Activated CD4-positive, alpha-beta T cell treated with anti-CD3 and anti-CD28 coated beads, Interleukin-2, Interleukin-6, amounts not matched to agents 100 ng/mL and 50 ng/mL, durations not matched to agents 16 hours and 8 hours (primary cell): Measurements from ENCODE around the gene DBR1.

ENCODE experiments used
- DNase-seq: peaks from one replicate; pipeline ENCODE4 v3.0.0-alpha.2; 2020

DBR1 gene

DNA sequence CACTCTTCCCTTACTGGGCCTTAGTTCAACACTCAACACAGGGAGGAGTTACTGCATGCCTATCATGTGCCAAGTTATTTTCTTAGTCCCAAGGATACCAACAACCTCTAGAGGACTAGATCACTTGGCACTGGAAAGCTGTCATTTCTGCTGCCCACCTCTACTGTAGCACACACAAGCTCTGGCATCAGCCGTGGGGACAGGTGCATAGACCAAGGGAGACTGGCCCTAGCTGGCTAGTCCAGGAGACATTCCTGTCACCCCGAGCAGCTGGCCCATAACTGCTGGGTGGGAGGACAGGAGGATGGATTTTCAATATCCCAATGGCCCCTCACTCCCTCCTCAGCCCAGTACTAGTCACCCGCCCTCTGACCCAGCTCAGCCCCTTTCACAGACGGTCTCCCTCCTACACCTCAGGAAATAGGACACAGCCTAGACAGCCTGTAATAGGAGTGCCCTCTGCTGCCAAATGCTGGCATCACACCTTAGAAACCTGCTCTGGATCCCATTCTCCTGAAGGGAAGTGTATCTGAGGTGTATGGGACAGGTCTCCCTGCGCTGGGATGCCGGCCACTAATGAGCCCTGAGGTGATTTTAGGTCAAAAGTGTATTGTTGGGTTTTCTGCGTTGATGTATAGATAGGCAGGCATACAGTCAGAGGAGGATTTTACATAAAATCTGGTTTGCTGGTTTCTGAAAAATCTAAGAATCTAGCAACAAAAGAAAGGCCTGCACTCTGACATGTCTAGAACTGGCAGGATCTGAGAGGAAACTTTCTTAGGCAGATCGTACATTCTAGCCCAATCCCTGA lies 55.9 kb downstream of the DBR1 start:
- peak; percentile 68 for DNase-seq

DNA sequence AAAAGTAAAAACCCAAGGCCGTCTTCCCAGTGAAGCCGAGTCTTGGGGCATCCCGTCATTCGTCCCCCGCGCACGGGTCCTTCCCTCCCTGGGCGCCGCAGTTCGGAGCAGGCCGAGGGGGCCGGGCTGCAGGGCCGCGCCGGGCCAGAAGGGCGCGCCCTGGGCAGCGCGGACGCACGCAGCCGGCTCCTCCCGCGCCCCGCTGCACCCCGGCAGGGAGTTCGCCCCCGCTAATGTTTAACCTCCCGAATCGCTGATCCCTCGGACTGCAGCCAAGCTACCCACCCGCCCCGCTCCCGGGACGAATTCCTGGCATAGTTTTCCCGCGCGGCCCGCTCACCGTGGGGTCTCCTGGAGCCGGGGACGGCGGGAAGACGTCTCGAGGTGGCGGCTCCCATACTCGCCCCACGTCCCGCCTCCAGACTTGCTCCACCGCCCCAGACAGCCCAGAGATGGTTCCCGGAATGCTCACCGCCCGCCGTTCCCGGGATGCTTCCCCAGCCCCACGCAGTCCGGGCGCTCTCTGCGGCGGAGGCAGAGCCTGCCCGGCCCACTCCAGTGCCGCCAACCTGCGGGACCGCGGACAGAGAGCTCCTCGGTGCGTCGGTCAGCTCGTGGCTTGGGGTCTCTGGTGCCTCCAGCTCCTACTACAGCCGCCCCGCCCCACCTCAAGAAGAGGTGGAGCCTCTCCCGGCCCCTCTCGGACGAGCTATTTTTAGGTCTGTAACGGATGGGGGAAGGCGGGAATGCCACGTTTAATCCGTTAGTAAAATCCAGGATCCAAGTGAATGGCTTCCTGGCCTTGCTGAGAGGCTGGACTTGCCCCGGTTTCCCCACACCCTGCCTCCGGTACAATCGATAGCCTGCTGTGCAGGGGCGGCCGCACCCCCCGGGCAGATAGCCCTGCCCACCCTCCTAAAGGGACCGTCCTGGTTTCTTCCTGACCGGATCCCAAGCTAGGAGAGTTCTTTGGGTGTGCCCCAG lies 59.4 kb downstream of the DBR1 start, which contains the start of gene DZIP1L:
Gene DZIP1L, minus strand, starts transcription at position 621 of the 984 bp plus-strand sequence. CDS start 11,637 bp downstream, outside the sequence.
- peak; percentile 39 for DNase-seq

DNA sequence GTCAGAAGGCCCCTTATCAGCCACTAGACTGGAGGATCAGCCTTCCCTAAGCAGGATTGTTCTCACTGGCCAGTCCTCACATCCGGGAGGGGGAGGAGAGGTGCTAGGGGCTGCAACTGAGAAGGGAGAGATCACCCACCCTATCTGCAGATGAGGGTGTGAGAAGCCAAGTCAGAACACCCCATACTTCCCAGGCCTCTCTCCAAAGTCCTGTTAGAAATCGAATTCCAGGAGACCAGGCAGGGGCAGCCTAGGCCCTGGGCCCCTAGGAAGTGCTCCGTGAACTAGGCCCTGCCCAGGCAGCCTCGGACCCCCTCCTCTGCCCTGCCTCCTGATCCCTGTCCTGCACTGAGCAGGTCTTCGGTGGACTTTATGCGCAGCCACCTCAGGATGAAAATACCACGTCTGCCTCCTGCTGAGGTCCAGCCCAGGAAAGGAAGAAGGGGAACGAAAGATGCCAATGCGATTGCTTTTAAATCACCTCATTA lies 60.2 kb downstream of the DBR1 start:
- no peak for DNase-seq

DNA sequence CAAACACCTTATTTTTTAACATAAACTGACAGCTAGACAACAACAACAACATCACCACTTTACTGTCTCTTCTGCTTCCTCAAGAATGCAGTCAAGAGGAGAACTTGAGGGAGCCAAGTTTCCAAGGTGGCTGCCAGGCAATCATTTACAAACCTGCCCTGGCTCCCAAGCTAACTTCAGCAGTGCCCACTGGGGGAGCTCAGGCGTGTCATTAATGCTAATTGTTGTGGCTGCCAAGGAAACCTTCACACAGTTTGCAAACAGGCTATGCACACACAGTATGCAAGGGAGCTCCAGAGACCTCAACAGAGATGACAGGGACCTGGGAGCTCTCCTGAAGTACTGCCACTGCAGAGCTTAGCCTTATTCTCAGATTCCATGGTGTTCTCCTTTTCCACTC lies 61.4 kb downstream of the DBR1 start:
- DNase-seq = no peak

DNA sequence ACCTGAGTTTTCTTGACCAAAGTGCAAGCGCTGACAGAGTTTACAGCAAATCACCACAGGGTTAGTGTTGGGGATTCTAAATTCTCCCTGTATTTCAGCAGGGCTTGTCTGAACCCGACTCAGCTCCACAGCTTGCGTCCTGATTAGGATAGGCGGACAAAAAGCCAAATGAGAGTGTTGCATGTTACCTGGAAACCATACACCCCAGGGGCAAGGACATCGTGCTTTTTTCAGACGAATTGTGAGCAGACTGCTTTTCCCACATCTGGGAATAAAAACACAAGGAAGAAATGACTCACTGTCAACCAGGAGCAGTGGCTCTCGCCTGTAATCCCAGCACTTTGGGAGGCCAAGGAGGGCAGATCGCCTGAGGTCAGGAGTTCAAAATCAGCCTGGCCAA lies 62.4 kb downstream of the DBR1 start:
- no peak for DNase-seq
